Mesenchymal stem cell (in vitro differentiated cells and primary cell): ENCODE data around the gene SNAI3.

ENCODE experiments used
- DNase-seq: peaks from one replicate; pipeline ENCODE4 v3.0.0-alpha.2; 2013
- H2AFZ ChIP-seq: one replicate; pipeline ENCODE4 v1.6.1; 2013; ENCODE audit warnings: low read depth, mild to moderate bottlenecking, control low read depth, inconsistent platforms, low read length, moderate library complexity
- H2AK5ac ChIP-seq: 2 replicates; pipeline ENCODE4 v1.6.1; 2013; ENCODE audit warnings: low read length, moderate library complexity, mild to moderate bottlenecking, inconsistent platforms; ENCODE audit not compliant: severe bottlenecking
- H2BK120ac ChIP-seq: one replicate; pipeline ENCODE4 v1.6.1; 2013; ENCODE audit warnings: low read depth, mild to moderate bottlenecking, inconsistent platforms, low read length, moderate library complexity
- H2BK12ac ChIP-seq, 2 experiments: one replicate each; pipeline ENCODE4 v1.6.1; 2013; ENCODE audit warnings: inconsistent platforms in 2 of 2, low read length in 2 of 2, mild to moderate bottlenecking in 2 of 2, moderate library complexity in 2 of 2, control low read depth in 1 of 2
- H2BK15ac ChIP-seq: one replicate; pipeline ENCODE4 v1.6.1; 2013; ENCODE audit warnings: mild to moderate bottlenecking, low read depth, inconsistent platforms; ENCODE audit not compliant: poor library complexity, severe bottlenecking
- H2BK5ac ChIP-seq: 2 replicates; pipeline ENCODE4 v1.6.1; 2013; ENCODE audit warnings: low read depth, mild to moderate bottlenecking, low read length, control low read depth, inconsistent platforms; ENCODE audit not compliant: poor library complexity, severe bottlenecking
- H3K14ac ChIP-seq, 2 experiments: one replicate each; pipeline ENCODE4 v1.6.1; 2013; ENCODE audit warnings: inconsistent platforms in 2 of 2, low read length in 2 of 2, control low read depth in 1 of 2, mild to moderate bottlenecking in 1 of 2, moderate library complexity in 1 of 2
- H3K18ac ChIP-seq, 2 experiments: one replicate each; pipeline ENCODE4 v1.6.1; 2013; ENCODE audit warnings: inconsistent platforms in 2 of 2, low read length in 2 of 2, control low read depth in 1 of 2, low read depth in 1 of 2, mild to moderate bottlenecking in 1 of 2
- H3K23ac ChIP-seq, 2 experiments: one replicate each; pipeline ENCODE4 v1.6.1; 2013; ENCODE audit warnings: inconsistent platforms in 2 of 2, low read length in 2 of 2, mild to moderate bottlenecking in 2 of 2, moderate library complexity in 2 of 2, control low read depth in 1 of 2
- H3K27ac ChIP-seq: 2 replicates; pipeline ENCODE4 v1.5.1; 2013; ENCODE audit warnings: mild to moderate bottlenecking, moderate library complexity, low read length, control low read depth, inconsistent platforms; ENCODE audit not compliant: poor library complexity, severe bottlenecking
- H3K27me3 ChIP-seq, 2 experiments: 2 replicates each; pipeline versions ENCODE4 v1.6.1 to v1.7.0; 2013; ENCODE audit warnings: low read length in 2 of 2, mild to moderate bottlenecking in 2 of 2, moderate library complexity in 2 of 2, control low read depth in 1 of 2, inconsistent platforms in 1 of 2; ENCODE audit not compliant: control insufficient read depth in 1 of 2, insufficient read depth in 1 of 2
- H3K36me3 ChIP-seq, 2 experiments: 2 replicates each; pipeline versions ENCODE4 v1.6.1 to v1.7.0; 2013; ENCODE audit warnings: low read length in 2 of 2, control low read depth in 1 of 2, inconsistent platforms in 1 of 2, low read depth in 1 of 2, mild to moderate bottlenecking in 1 of 2; ENCODE audit not compliant: insufficient read depth in 2 of 2, control insufficient read depth in 1 of 2
- H3K4ac ChIP-seq, 2 experiments: one replicate each; pipeline ENCODE4 v1.6.1; 2013; ENCODE audit warnings: inconsistent platforms in 2 of 2, low read length in 2 of 2, mild to moderate bottlenecking in 2 of 2, moderate library complexity in 2 of 2, control low read depth in 1 of 2, low read depth in 1 of 2
- H3K4me1 ChIP-seq: 2 replicates; pipeline ENCODE4 v1.6.1; 2013; ENCODE audit warnings: low read depth, low read length, control low read depth; ENCODE audit not compliant: control insufficient read depth, insufficient read depth
- H3K4me2 ChIP-seq: 2 replicates; pipeline ENCODE4 v1.6.1; 2013; ENCODE audit warnings: low read length, mild to moderate bottlenecking, inconsistent platforms; ENCODE audit not compliant: poor library complexity, severe bottlenecking
- H3K4me3 ChIP-seq, 2 experiments: 2 replicates each; pipeline versions ENCODE4 v1.5.1 to v1.7.0; 2013; ENCODE audit warnings: low read length in 2 of 2, mild to moderate bottlenecking in 2 of 2, control low read depth in 1 of 2, low read depth in 1 of 2; ENCODE audit not compliant: insufficient read depth in 1 of 2
- H3K79me1 ChIP-seq: replicated peaks from 2 replicates; pipeline ENCODE4 v1.6.1; 2013; ENCODE audit warnings: mild to moderate bottlenecking, control low read depth, low read length, inconsistent platforms; ENCODE audit not compliant: poor library complexity, severe bottlenecking
- H3K9ac ChIP-seq: 2 replicates; pipeline ENCODE4 v1.7.0; 2013; ENCODE audit warnings: mild to moderate bottlenecking, low read length, moderate library complexity
- H3K9me3 ChIP-seq: 2 replicates; pipeline ENCODE4 v1.7.0; 2013; ENCODE audit warnings: mild to moderate bottlenecking, low read length; ENCODE audit not compliant: control insufficient read depth
- H4K8ac ChIP-seq: one replicate; pipeline ENCODE4 v1.6.1; 2013; ENCODE audit warnings: inconsistent platforms, mild to moderate bottlenecking, low read length, moderate library complexity
- H4K91ac ChIP-seq: one replicate; pipeline ENCODE4 v1.6.1; 2013; ENCODE audit warnings: mild to moderate bottlenecking, low read length, inconsistent platforms
- WGBS: methylation state at CpG from one replicate; pipeline ENCODE4 v1.1.7; 2013; ENCODE audit warnings: mixed read lengths; 5-methylcytosine and 5-hydroxymethylcytosine counted together

Gene SNAI3

GRCh38 chr16:88723507-88723887 is 37.2 kb upstream of the SNAI3 start:
- no peak for DNase-seq
- Histone ChIP-seq H3K9ac (no peak overlapping the region), H3K36me3 (peaks cover 89 to 96% of the 10 kb centered on the region in 2 experiments), H2AK5ac (no peak overlapping the region), H2BK12ac (no peak overlapping the region), H2AFZ (no peak overlapping the region), H3K27me3 (no peaks in the 10 kb centered on the region), H3K79me1 (peaks cover 6% of the 10 kb centered on the region), H4K91ac (no peak overlapping the region), H3K23ac (no peak overlapping the region), H2BK120ac (no peak overlapping the region), H3K14ac (no peak overlapping the region), H3K9me3 (no peaks in the 10 kb centered on the region), H4K8ac (no peak overlapping the region), H3K4ac (no peak overlapping the region), H3K27ac (no peak overlapping the region), H2BK5ac (no peak overlapping the region), H2BK15ac (no peak overlapping the region), H3K4me1 (peaks cover 12% of the 10 kb centered on the region), H3K4me3 (no peak overlapping the region), H3K18ac (no peak overlapping the region), H3K4me2 (no peak overlapping the region)
- WGBS = 85% methylated on average over 8 of the region's 8 CpGs

- Histone ChIP-seq H3K4me3 (no peak overlapping the region), H3K4me1 (peaks cover 9% of the 10 kb centered on the region), H3K9me3 (no peaks in the 10 kb centered on the region), H2AFZ (no peak overlapping the region), H3K27me3 (no peaks in the 10 kb centered on the region), H2BK12ac (no peak overlapping the region), H2BK120ac (no peak overlapping the region), H3K4me2 (no peak overlapping the region), H3K23ac (no peak overlapping the region), H3K18ac (no peak overlapping the region), H4K91ac (no peak overlapping the region), H4K8ac (no peak overlapping the region), H2BK15ac (no peak overlapping the region), H3K79me1 (peaks cover 5% of the 10 kb centered on the region), H2BK5ac (no peak overlapping the region), H3K14ac (peak overlapping the region in 1 of 2 experiments; percentile 39), H3K4ac (no peak overlapping the region), H2AK5ac (no peak overlapping the region), H3K36me3 (peaks cover 92 to 99% of the 10 kb centered on the region in 2 experiments), H3K9ac (no peak overlapping the region), H3K27ac (no peak overlapping the region)
- no peak for DNase-seq
- WGBS = 91% methylated on average over 39 of the region's 39 CpGs
Measured at GRCh38 chr16:88722784-88723506, 36.6 kb upstream of the SNAI3 start.

- Histone ChIP-seq H3K79me1 (peaks cover 3% of the 10 kb centered on the region), H3K4me2 (no peak overlapping the region), H3K23ac (no peak overlapping the region), H2AK5ac (no peak overlapping the region), H2BK5ac (no peak overlapping the region), H3K18ac (no peak overlapping the region), H3K36me3 (peaks cover 93 to 97% of the 10 kb centered on the region in 2 experiments), H2BK12ac (no peak overlapping the region), H3K4me1 (peaks cover 2% of the 10 kb centered on the region), H2BK120ac (no peak overlapping the region), H4K8ac (no peak overlapping the region), H3K14ac (no peak overlapping the region), H4K91ac (peak overlapping the region; percentile 16), H3K4me3 (peak overlapping the region in 1 of 2 experiments; percentile 11), H3K9me3 (no peaks in the 10 kb centered on the region), H2BK15ac (no peak overlapping the region), H3K27ac (no peak overlapping the region), H3K4ac (no peak overlapping the region), H2AFZ (no peak overlapping the region), H3K9ac (no peak overlapping the region), H3K27me3 (no peaks in the 10 kb centered on the region)
- 97% methylated on average over 58 of the region's 61 CpGs for WGBS
- DNase-seq = no peak
Measured at GRCh38 chr16:88721815-88722755, 35.8 kb upstream of the SNAI3 start.

- 94% methylated on average over 17 of the region's 17 CpGs for WGBS
- Histone ChIP-seq H3K27me3 (no peaks in the 10 kb centered on the region), H2AFZ (no peak overlapping the region), H2AK5ac (no peak overlapping the region), H3K36me3 (peaks cover 95 to 97% of the 10 kb centered on the region in 2 experiments), H3K18ac (no peak overlapping the region), H4K8ac (no peak overlapping the region), H3K4me1 (peaks cover 2% of the 10 kb centered on the region), H3K23ac (no peak overlapping the region), H3K4ac (no peak overlapping the region), H3K9me3 (no peaks in the 10 kb centered on the region), H2BK15ac (no peak overlapping the region), H4K91ac (no peak overlapping the region), H3K27ac (no peak overlapping the region), H3K4me3 (no peak overlapping the region), H2BK12ac (no peak overlapping the region), H3K9ac (no peak overlapping the region), H2BK120ac (no peak overlapping the region), H2BK5ac (no peak overlapping the region), H3K79me1 (peaks cover 2% of the 10 kb centered on the region), H3K4me2 (no peak overlapping the region), H3K14ac (no peak overlapping the region)
- DNase-seq = no peak
Measured at GRCh38 chr16:88721236-88721635, 34.9 kb upstream of the SNAI3 start.
